ENCODE results near the gene MCM3AP.

The MCM3AP gene

DNA sequence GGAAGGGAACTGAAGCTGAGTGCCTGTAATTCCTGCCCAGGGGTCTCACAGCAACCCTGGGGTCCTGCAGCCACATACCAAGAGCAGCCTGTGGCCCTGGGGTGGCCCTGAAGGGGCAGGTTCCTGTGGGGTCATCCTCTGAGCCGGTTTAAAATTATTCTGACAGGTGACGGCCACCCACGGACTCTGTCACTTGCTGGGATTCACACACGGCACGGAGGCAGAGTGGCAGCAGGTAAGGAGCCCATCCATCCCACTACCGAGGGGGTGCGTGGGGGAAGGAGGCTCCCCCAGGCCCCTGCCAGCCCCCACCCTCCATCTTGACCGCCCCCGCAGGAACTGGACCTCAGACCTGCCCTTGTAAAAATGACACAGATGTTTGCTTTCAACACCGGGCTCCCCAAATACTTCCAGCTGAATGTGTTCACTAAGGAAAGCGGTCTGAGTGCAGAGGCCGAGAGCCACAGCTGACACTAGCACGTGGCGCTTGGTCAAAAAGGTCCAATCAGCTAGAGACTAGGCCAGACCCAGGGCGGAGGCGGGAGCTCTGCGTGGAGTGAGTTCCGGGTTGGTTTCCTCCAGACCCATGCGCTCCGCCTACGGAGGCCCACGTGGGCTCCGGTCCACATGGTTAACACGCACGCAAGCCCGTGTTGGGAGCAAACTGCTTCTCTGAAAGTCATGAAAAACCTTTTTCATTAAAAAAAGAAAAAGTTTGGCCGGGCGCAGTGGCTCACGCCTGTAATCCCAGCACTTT is 10.8 kb upstream of the MCM3AP start:
- DNase-seq (ENCODE audit: extremely low read depth, low read depth): peak; percentile 57
- TF ChIP-seq, protein P1, sequence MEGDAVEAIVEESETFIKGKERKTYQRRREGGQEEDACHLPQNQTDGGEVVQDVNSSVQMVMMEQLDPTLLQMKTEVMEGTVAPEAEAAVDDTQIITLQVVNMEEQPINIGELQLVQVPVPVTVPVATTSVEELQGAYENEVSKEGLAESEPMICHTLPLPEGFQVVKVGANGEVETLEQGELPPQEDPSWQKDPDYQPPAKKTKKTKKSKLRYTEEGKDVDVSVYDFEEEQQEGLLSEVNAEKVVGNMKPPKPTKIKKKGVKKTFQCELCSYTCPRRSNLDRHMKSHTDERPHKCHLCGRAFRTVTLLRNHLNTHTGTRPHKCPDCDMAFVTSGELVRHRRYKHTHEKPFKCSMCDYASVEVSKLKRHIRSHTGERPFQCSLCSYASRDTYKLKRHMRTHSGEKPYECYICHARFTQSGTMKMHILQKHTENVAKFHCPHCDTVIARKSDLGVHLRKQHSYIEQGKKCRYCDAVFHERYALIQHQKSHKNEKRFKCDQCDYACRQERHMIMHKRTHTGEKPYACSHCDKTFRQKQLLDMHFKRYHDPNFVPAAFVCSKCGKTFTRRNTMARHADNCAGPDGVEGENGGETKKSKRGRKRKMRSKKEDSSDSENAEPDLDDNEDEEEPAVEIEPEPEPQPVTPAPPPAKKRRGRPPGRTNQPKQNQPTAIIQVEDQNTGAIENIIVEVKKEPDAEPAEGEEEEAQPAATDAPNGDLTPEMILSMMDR (IDR thresholded peaks at IDR 0.05; ENCODE audit: low read depth, low read length): no peak

DNA sequence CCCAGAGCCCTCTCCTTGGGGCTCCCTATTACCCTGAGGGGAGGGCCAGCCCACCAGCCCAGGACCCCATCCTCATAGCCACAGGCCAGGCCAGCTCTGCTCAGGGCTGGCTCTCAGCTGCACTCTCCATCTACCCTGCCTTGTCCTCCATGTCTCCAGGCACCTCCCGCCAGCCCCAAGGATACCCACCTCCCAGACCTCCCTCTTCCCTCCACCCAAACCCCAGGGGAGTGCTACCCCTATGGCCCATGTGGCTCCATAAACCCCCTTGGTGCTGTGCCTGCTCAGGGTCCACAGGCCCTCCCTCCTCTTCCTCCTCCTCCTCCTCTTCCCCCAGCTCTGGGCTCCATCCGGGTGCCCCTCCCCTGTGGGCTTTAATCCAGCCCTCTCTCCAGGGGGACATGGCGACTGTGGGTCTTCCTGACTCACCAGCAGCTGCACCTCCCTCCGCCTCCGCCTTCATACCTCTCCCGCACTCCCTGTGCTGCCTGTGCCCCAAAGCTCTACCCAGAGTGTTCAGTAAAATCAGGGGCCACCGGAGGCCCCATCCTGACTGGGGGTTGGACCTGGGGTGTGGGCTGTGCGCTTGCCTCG is 9.9 kb upstream of the MCM3AP start:
- no peak for DNase-seq (ENCODE audit: extremely low read depth, low read depth)
- TF ChIP-seq, protein P1 (IDR thresholded peaks at IDR 0.05; ENCODE audit: low read depth, low read length): no peak

DNA sequence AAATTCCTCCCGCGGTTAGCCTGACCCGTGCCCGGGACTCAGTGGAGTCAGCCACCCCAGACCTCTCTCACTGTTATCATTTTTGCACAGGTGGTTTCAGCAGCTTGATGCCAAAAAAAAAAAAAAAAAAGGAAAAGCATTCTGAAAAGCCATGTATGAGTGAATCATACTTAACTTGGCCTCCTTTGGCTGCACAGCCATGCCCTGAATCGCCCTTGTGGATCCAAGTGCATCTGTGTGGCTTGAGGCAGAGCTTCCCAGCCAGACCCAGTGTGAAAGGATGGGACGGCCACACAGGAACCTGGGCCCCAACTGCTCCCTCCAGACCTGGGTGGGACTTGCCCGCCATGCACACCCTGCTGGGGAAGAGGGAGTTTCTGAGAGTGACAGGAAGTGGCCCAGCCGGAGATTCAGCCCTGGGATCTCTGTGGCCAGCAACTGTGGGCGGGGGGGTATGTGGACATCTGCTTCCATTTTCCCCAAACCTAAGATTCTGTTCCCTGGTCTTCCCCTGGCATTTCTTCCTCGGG is 9.3 kb upstream of the MCM3AP start:
- DNase-seq (ENCODE audit: extremely low read depth, low read depth): no peak
- TF ChIP-seq, protein P1 (IDR thresholded peaks at IDR 0.05; ENCODE audit: low read depth, low read length): no peak

GRCh38 chr21:46291561-46291960 is 6.2 kb upstream of the MCM3AP start:
- DNase-seq (ENCODE audit: extremely low read depth, low read depth): no peak
- TF ChIP-seq, protein P1 (IDR thresholded peaks at IDR 0.05; ENCODE audit: low read depth, low read length): no peak

GRCh38 chr21:46289655-46290179 is 4.3 kb upstream of the MCM3AP start:
- TF ChIP-seq, protein P1 (IDR thresholded peaks at IDR 0.05; ENCODE audit: low read depth, low read length): no peak
- DNase-seq (ENCODE audit: extremely low read depth, low read depth): no peak

DNA sequence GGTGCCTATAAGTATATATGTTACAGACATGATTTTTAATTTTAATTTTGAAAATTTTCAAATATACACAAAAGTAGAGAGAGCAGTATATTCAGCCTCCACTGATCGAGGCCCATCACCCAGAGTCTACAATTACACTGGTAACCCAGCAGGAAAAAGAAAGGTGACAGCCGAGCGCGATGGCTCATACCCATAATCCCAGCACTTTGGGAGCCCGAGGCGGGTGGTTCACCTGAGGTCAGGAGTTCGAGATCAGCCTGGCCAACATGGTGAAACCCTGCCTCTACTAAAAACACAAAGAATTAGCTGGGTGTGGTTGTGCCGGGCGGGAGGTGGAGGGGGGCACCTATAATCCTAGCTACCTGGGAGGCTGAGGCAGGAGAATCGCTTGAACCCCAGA is 2.1 kb upstream of the MCM3AP start:
- TF ChIP-seq, protein P1 (IDR thresholded peaks at IDR 0.05; ENCODE audit: low read depth, low read length): no peak
- no peak for DNase-seq (ENCODE audit: extremely low read depth, low read depth)

- DNase-seq (ENCODE audit: extremely low read depth, low read depth): no peak
Observed at GRCh38 chr21:46286648-46287002, 1.2 kb upstream of the MCM3AP start.

More at GRCh38 chr21:46286648-46287002, 1.2 kb upstream of the MCM3AP start:
- TF ChIP-seq, protein P1 (IDR thresholded peaks at IDR 0.05; ENCODE audit: low read depth, low read length): no peak
